Parathyroid adenoma (tissue), 2 donors: ENCODE data around the gene UGT1A8.

Experiments used
- H2AFZ ChIP-seq: fragments of 300-600 bp; sonication (generic); one replicate; pipeline ENCODE4 v1.7.0; 2017; ENCODE audit warnings: antibody characterized with exemption, mild to moderate bottlenecking
- H3K27ac ChIP-seq: fragments of 300-600 bp; sonication (generic); one replicate; pipeline ENCODE4 v1.7.0; 2017
- H3K27me3 ChIP-seq: fragments of 300-600 bp; sonication (generic); one replicate; pipeline ENCODE4 v1.7.0; 2017; ENCODE audit warnings: low read length; ENCODE audit not compliant: control insufficient read depth, insufficient read depth
- H3K36me3 ChIP-seq: fragments of 300-600 bp; sonication (generic); one replicate; pipeline ENCODE4 v1.7.0; 2017; ENCODE audit warnings: low read length; ENCODE audit not compliant: control insufficient read depth, insufficient read depth
- H3K4me1 ChIP-seq: fragments of 300-600 bp; sonication (generic); one replicate; pipeline ENCODE4 v1.7.0; 2017; ENCODE audit warnings: control low read depth
- H3K4me2 ChIP-seq: fragments of 300-600 bp; sonication (generic); one replicate; pipeline ENCODE4 v1.7.0; 2017; ENCODE audit warnings: low read length
- H3K4me3 ChIP-seq: fragments of 300-600 bp; sonication (generic); one replicate; pipeline ENCODE4 v1.7.0; 2017; ENCODE audit warnings: low read depth, low read length
- H3K79me2 ChIP-seq: fragments of 300-600 bp; sonication (generic); one replicate; pipeline ENCODE4 v1.7.0; 2017; ENCODE audit warnings: control low read depth
- H3K9ac ChIP-seq: fragments of 300-600 bp; sonication (generic); one replicate; pipeline ENCODE4 v1.7.0; 2017; ENCODE audit warnings: mild to moderate bottlenecking
- H3K9me3 ChIP-seq: fragments of 300-600 bp; sonication (generic); one replicate; pipeline ENCODE4 v1.7.0; 2017; ENCODE audit warnings: low read length; ENCODE audit not compliant: control insufficient read depth
- CTCF ChIP-seq: fragments of 300-600 bp; sonication (generic); IDR thresholded peaks from one replicate; pipeline ENCODE4 v1.7.0; 2017; ENCODE audit warnings: antibody characterized with exemption, mild to moderate bottlenecking
- donor health status: primary hyperparathyroidism.

UGT1A8 gene

GRCh38 chr2:233818639-233819621 lies 201.5 kb downstream of the UGT1A8 start:
- H3K27ac ChIP-seq: no peak overlapping the region
- no peak overlapping the region for H3K4me2 ChIP-seq
- no peak overlapping the region for H3K9ac ChIP-seq
- no peak for TF ChIP-seq CTCF
- H3K4me1 ChIP-seq: no peaks in the 10 kb centered on the region
- no peak overlapping the region for H2AFZ ChIP-seq
- H3K4me3 ChIP-seq: no peak overlapping the region
- no peaks in the 10 kb centered on the region for H3K36me3 ChIP-seq
- H3K27me3 ChIP-seq: no peaks in the 10 kb centered on the region
- H3K79me2 ChIP-seq: no peaks in the 10 kb centered on the region
- no peaks in the 10 kb centered on the region for H3K9me3 ChIP-seq

GRCh38 chr2:233819884-233820773 lies 202.7 kb downstream of the UGT1A8 start:
- Histone ChIP-seq H3K4me3 (no peak overlapping the region), H3K79me2 (no peaks in the 10 kb centered on the region), H3K4me1 (no peaks in the 10 kb centered on the region), H3K9me3 (no peaks in the 10 kb centered on the region), H3K9ac (no peak overlapping the region), H2AFZ (no peak overlapping the region), H3K27me3 (no peaks in the 10 kb centered on the region), H3K4me2 (no peak overlapping the region), H3K27ac (no peak overlapping the region), H3K36me3 (no peaks in the 10 kb centered on the region)
- no peak for TF ChIP-seq CTCF

DNA sequence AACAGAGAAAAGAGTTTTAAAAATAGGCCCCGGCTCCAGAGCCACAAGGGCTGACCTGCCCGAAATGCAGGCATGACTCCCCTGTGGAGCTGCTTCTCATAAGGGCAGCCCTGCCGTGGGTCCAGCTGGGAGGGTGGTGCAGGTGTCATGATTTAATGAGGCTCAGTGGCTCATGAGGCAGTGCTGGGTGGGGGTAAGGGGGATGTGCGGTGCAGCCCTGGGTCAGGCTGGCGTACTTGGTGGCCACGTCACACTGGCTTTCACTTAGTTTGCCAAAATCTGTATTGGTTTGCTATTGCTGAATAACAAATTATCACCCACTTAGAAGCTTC lies 203.3 kb downstream of the UGT1A8 start:
- Histone ChIP-seq H3K4me3 (no peak overlapping the region), H3K9me3 (no peaks in the 10 kb centered on the region), H3K27me3 (no peaks in the 10 kb centered on the region), H3K4me2 (no peak overlapping the region), H2AFZ (no peak overlapping the region), H3K27ac (no peak overlapping the region), H3K4me1 (no peaks in the 10 kb centered on the region), H3K9ac (no peak overlapping the region), H3K79me2 (no peaks in the 10 kb centered on the region), H3K36me3 (no peaks in the 10 kb centered on the region)
- no peak for TF ChIP-seq CTCF

DNA sequence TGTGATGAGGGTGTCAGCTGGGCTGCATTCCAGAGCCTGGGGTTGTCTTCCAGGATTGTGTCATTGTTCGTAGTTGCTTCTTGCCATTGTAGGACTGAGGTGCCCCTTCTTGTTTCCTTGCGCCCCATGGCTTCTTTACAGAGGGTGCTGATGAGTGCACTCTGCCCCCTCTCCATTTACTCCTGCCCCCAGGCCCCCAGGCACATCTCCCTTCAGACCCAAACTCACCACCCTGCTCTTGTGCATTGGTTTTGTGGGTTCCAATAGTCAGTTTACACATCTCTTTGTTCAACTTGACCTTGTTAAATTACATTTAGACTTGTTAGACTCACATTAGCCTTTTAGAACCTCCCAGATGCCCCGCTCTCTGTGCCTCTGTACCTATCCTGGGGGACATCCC lies 203.8 kb downstream of the UGT1A8 start:
- no peak for TF ChIP-seq CTCF

More for the DNA sequence above, 203.8 kb downstream of the UGT1A8 start:
- Histone ChIP-seq H3K4me2 (no peak overlapping the region), H3K36me3 (no peaks in the 10 kb centered on the region), H3K79me2 (no peaks in the 10 kb centered on the region), H3K27me3 (no peaks in the 10 kb centered on the region), H3K9ac (no peak overlapping the region), H3K9me3 (no peaks in the 10 kb centered on the region), H3K27ac (no peak overlapping the region), H2AFZ (no peak overlapping the region), H3K4me3 (no peak overlapping the region), H3K4me1 (no peaks in the 10 kb centered on the region)
